H9 (cell line): ENCODE measurements around the gene HBD. TPM values are rescaled to one million over a fixed set of nuclear protein-coding genes. Genes with fewer than 3 reads are reported as not detected.

Source experiments
- DNase-seq: peaks from one replicate; pipeline ENCODE4 v3.0.0-alpha.2; 2017
- H2AFZ ChIP-seq: one replicate; pipeline ENCODE4 v1.6.1; 2013; ENCODE audit warnings: mild to moderate bottlenecking, low read length, control low read depth, moderate library complexity
- H2AK5ac ChIP-seq: 2 replicates; pipeline ENCODE4 v1.6.1; 2013; ENCODE audit warnings: low read length, control low read depth, mixed read lengths; ENCODE audit not compliant: insufficient read length
- H2BK120ac ChIP-seq: one replicate; pipeline ENCODE4 v1.6.1; 2013; ENCODE audit warnings: low read depth, mild to moderate bottlenecking, low read length, control low read depth, inconsistent platforms; ENCODE audit not compliant: poor library complexity, severe bottlenecking
- H2BK12ac ChIP-seq: 2 replicates; pipeline ENCODE4 v1.6.1; 2013; ENCODE audit warnings: low read length, control low read depth, mixed read lengths, low read depth; ENCODE audit not compliant: insufficient read length
- H2BK15ac ChIP-seq: 2 replicates; pipeline ENCODE4 v1.6.1; 2013; ENCODE audit warnings: low read depth, low read length, control low read depth
- H2BK20ac ChIP-seq: one replicate; pipeline ENCODE4 v1.6.1; 2013; ENCODE audit warnings: low read depth, mild to moderate bottlenecking, low read length, control low read depth, inconsistent platforms; ENCODE audit not compliant: poor library complexity, severe bottlenecking
- H2BK5ac ChIP-seq: 2 replicates; pipeline ENCODE4 v1.6.1; 2013; ENCODE audit warnings: low read length, control low read depth, mixed read lengths; ENCODE audit not compliant: insufficient read length
- H3K14ac ChIP-seq: 2 replicates; pipeline ENCODE4 v1.6.1; 2013; ENCODE audit warnings: low read length, control low read depth; ENCODE audit not compliant: insufficient read depth
- H3K18ac ChIP-seq: 2 replicates; pipeline ENCODE4 v1.6.1; 2013; ENCODE audit warnings: low read depth, mild to moderate bottlenecking, mixed read lengths, low read length, control low read depth; ENCODE audit not compliant: insufficient read length
- H3K23ac ChIP-seq: 2 replicates; pipeline ENCODE4 v1.6.1; 2013; ENCODE audit warnings: low read length, control low read depth, mixed read lengths, low read depth; ENCODE audit not compliant: insufficient read length
- H3K23me2 ChIP-seq: 2 replicates; pipeline ENCODE4 v1.6.1; 2013; ENCODE audit warnings: low read depth, mild to moderate bottlenecking, mixed read lengths, low read length, control low read depth; ENCODE audit not compliant: insufficient read length, poor library complexity, severe bottlenecking
- H3K27ac ChIP-seq: 2 replicates; pipeline ENCODE4 v1.5.1; 2013; ENCODE audit warnings: low read length, control low read depth, mixed read lengths, low read depth; ENCODE audit not compliant: insufficient read length
- H3K27me3 ChIP-seq: 2 replicates; pipeline ENCODE4 v1.6.1; 2013; ENCODE audit warnings: low read length, control low read depth, inconsistent platforms; ENCODE audit not compliant: insufficient read depth
- H3K4ac ChIP-seq: 2 replicates; pipeline ENCODE4 v1.6.1; 2013; ENCODE audit warnings: low read depth, mild to moderate bottlenecking, control low read depth, inconsistent platforms, low read length, moderate library complexity
- H3K4me1 ChIP-seq: 2 replicates; pipeline ENCODE4 v1.6.1; 2013; ENCODE audit warnings: low read length, control low read depth, inconsistent platforms; ENCODE audit not compliant: insufficient read depth
- H3K4me2 ChIP-seq: 2 replicates; pipeline ENCODE4 v1.6.1; 2013; ENCODE audit warnings: low read length, control low read depth, mixed read lengths; ENCODE audit not compliant: insufficient read length, insufficient read depth
- H3K56ac ChIP-seq: 2 replicates; pipeline ENCODE4 v1.6.1; 2013; ENCODE audit warnings: low read depth, mild to moderate bottlenecking, mixed read lengths, low read length, control low read depth; ENCODE audit not compliant: insufficient read length
- H3K79me1 ChIP-seq: 2 replicates; pipeline ENCODE4 v1.6.1; 2013; ENCODE audit warnings: low read depth, mild to moderate bottlenecking, moderate library complexity, low read length, control low read depth, inconsistent platforms; ENCODE audit not compliant: insufficient read depth, poor library complexity, severe bottlenecking
- H3K79me2 ChIP-seq: 2 replicates; pipeline ENCODE4 v1.6.1; 2013; ENCODE audit warnings: low read length, control low read depth, inconsistent platforms; ENCODE audit not compliant: insufficient read depth
- H3K9ac ChIP-seq: 2 replicates; pipeline ENCODE4 v1.6.1; 2013; ENCODE audit warnings: low read length, control low read depth, mixed read lengths; ENCODE audit not compliant: insufficient read length; ENCODE audit errors: extremely low read depth
- H3K9me3 ChIP-seq: one replicate; pipeline ENCODE4 v1.6.1; 2013; ENCODE audit warnings: low read depth, low read length, inconsistent platforms; ENCODE audit not compliant: control insufficient read depth
- H3T11ph ChIP-seq: one replicate; pipeline ENCODE4 v1.6.1; 2013; ENCODE audit warnings: mild to moderate bottlenecking, low read length, control low read depth, inconsistent platforms
- H4K20me1 ChIP-seq: one replicate; pipeline ENCODE4 v1.6.1; 2013; ENCODE audit not compliant: control insufficient read depth, insufficient read length, insufficient read depth
- H4K5ac ChIP-seq: 2 replicates; pipeline ENCODE4 v1.6.1; 2013; ENCODE audit warnings: low read depth, mild to moderate bottlenecking, mixed read lengths, low read length, control low read depth; ENCODE audit not compliant: insufficient read length
- H4K8ac ChIP-seq: replicated peaks from 2 replicates; pipeline ENCODE4 v1.6.1; 2013; ENCODE audit warnings: low read length, control low read depth, mixed read lengths, low read depth; ENCODE audit not compliant: insufficient read length
- H4K91ac ChIP-seq: 2 replicates; pipeline ENCODE4 v1.6.1; 2013; ENCODE audit warnings: low read depth, mild to moderate bottlenecking, moderate library complexity, mixed read lengths, low read length, control low read depth; ENCODE audit not compliant: insufficient read length
- H3K27ac Mint-ChIP-seq, 3 experiments: 2 replicates in 2 of 3; 3 replicates in 1 of 3; pipeline ENCODE4 v1.8.0; 2020 to 2021; ENCODE audit warnings: mixed read lengths in 3 of 3, mild to moderate bottlenecking in 1 of 3, moderate library complexity in 1 of 3
- H3K27me3 Mint-ChIP-seq: 2 replicates; pipeline ENCODE4 v1.8.0; 2021; ENCODE audit warnings: low read depth, mild to moderate bottlenecking, moderate library complexity, mixed read lengths
- H3K36me3 Mint-ChIP-seq, 3 experiments: 2 replicates in 2 of 3; 3 replicates in 1 of 3; pipeline ENCODE4 v1.8.0; 2020 to 2021; ENCODE audit warnings: low read depth in 3 of 3, mixed read lengths in 3 of 3; ENCODE audit not compliant: insufficient read depth in 1 of 3
- H3K4me1 Mint-ChIP-seq, 2 experiments: 2 replicates each; pipeline ENCODE4 v1.8.0; 2020; ENCODE audit warnings: mixed read lengths in 2 of 2
- H3K4me3 Mint-ChIP-seq, 2 experiments: 2 replicates in 1 of 2; 3 replicates in 1 of 2; pipeline ENCODE4 v1.8.0; 2020 to 2021; ENCODE audit warnings: mild to moderate bottlenecking in 2 of 2, mixed read lengths in 2 of 2, moderate library complexity in 1 of 2
- H3K9me3 Mint-ChIP-seq, 2 experiments: 2 replicates in 1 of 2; 3 replicates in 1 of 2; pipeline ENCODE4 v1.8.0; 2020; ENCODE audit warnings: mild to moderate bottlenecking in 2 of 2, mixed read lengths in 2 of 2, moderate library complexity in 1 of 2
- CTCF ChIP-seq: fragments of 200-600 bp; sonication (generic); conservative IDR thresholded peaks from 3 replicates; pipeline ENCODE4 v1.8.0; 2021; ENCODE audit warnings: antibody characterized with exemption, mild to moderate bottlenecking
- total RNA-seq: library from RNA; stranded (reverse); gene quantifications from 2 replicates; pipeline ENCODE4 v1.2.1, GENCODE V29; 2021

The HBD gene
- total RNA-seq, 1 experiment from 2014 or later: not detected

DNA sequence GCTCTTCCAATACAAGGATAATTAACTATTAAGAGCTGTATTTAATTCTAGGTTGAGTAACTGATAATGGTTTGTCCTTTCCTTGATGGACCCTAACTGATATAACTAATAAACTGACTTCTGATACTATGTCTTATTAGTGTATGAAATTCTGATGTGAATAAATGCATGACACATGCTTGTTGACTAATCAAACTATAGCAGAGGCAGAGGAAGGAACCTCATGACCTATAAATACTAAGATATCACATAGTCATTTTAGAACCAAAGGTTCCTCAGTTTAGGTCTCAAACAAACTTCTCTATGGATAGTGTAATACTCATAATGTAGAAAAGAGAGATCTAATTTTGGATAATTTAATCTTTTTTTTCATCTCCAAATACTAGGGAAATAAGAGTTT lies 4.8 kb upstream of the HBD start:
- Histone ChIP-seq H2BK15ac (no peak overlapping the region), H4K20me1 (no peaks in the 10 kb centered on the region), H2AK5ac (no peak overlapping the region), H4K5ac (no peak overlapping the region), H3K27ac (no peak overlapping the region), H3K4me1 (no peaks in the 10 kb centered on the region), H4K91ac (no peak overlapping the region), H3K27me3 (no peaks in the 10 kb centered on the region), H3K4me2 (no peak overlapping the region), H2BK5ac (no peak overlapping the region), H3K79me1 (no peaks in the 10 kb centered on the region), H3K18ac (no peak overlapping the region), H2BK20ac (no peak overlapping the region), H2BK120ac (no peak overlapping the region), H3K23ac (no peak overlapping the region), H2AFZ (no peak overlapping the region), H3K23me2 (no peaks in the 10 kb centered on the region), H3K4ac (no peak overlapping the region), H4K8ac (no peak overlapping the region), H3K9ac (no peak overlapping the region), H3K9me3 (no peaks in the 10 kb centered on the region), H3K56ac (no peak overlapping the region), H2BK12ac (no peak overlapping the region), H3K14ac (no peak overlapping the region), H3T11ph (no peak overlapping the region), H3K79me2 (no peaks in the 10 kb centered on the region)
- no peak for DNase-seq
- TF ChIP-seq CTCF: no peak
- Mint-ChIP-seq H3K27ac (no peak overlapping the region), H3K36me3 (no peaks in the 10 kb centered on the region), H3K4me3 (no peak overlapping the region), H3K9me3 (no peaks in the 10 kb centered on the region), H3K27me3 (peaks cover 6% of the 10 kb centered on the region), H3K4me1 (no peaks in the 10 kb centered on the region)
